Sigmoid colon (tissue), 4 donors: Measurements from ENCODE around the gene TMEM69.

Experiments used
- CTCF ChIP-seq, 4 experiments: fragments of 450-650 bp in 3 of 4; fragments of 200-600 bp in 1 of 4; IDR thresholded peaks; one replicate each; pipeline ENCODE4 v1.5.1; 2016 to 2019; ENCODE audit warnings: antibody characterized with exemption in 4 of 4, mild to moderate bottlenecking in 3 of 4, moderate library complexity in 2 of 4
- POLR2A ChIP-seq, 2 donors: fragments of 450-650 bp; IDR thresholded peaks; one replicate each; pipeline ENCODE4 v1.6.1; 2016; ENCODE audit warnings: antibody characterized with exemption in 2 of 2, mild to moderate bottlenecking in 2 of 2, moderate library complexity in 2 of 2
- POLR2AphosphoS5 ChIP-seq, 4 donors: sonication (generic); formaldehyde crosslinking; IDR thresholded peaks; one replicate each; pipeline ENCODE4 v1.6.1; 2017; ENCODE audit warnings: antibody characterized with exemption in 4 of 4

GRCh38 chr1:45687014-45687753 is 797 bp upstream of the TMEM69 start:
- TF ChIP-seq POLR2AphosphoS5 (IDR thresholded peaks at IDR 0.05) (peak; percentile 83 to 95 (median 94)), CTCF (IDR thresholded peaks at IDR 0.05) (no peak), POLR2A (IDR thresholded peaks at IDR 0.05) (peak; percentile 75 to 82)
